ENCODE measurements around the gene CAMSAP1. TPM values are rescaled to one million over a fixed set of nuclear protein-coding genes. Genes with fewer than 3 reads are reported as not detected.
A peak's percentile ranks its signal among the peaks of the same experiment; 100 is the strongest.
"Not testable (repeated sequence)": the region's sequence is repeated elsewhere in the genome, so short reads cannot be mapped to it uniquely, and the experiment has no call there.

CAMSAP1 gene
- total and polyA plus RNA-seq, 9 of the 15 experiments (the other 6 are each of a cell fraction or from before 2014, with no cell fraction given) = 1.5 to 28.8 (median 14.3) TPM

DNA sequence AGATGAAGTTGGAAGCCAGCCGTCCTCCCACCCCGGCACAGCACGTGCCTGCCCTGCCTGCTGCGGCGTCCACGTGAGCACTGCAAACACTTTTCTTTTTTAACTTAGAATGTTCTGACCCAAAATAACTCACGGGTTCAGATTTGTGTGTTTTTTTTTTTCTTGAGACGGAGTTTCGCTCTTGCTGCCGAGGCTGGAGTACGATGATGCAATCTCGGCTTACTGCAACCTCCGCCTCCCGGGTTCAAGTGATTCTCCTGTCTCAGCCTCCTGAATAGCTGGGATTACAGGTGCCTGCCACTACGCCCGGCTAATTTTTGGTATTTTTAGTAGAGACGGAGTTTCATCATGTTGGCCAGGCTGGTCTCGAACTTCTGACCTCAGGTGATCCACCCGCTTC, 39.8 kb upstream of the CAMSAP1 start:
- H3K4me1 ChIP-seq (replicated peaks in 1 of 2; ENCODE audit: control insufficient read depth in 2 of 2, insufficient read depth in 2 of 2, low read length in 2 of 2) = peaks cover 33 to 67% of the 10 kb centered on the region in 2 experiments
- H3K4me2 ChIP-seq (ENCODE audit: insufficient read depth, low read length); H3K27me3 ChIP-seq (ENCODE audit: control insufficient read depth in 2 of 2, insufficient read depth in 2 of 2, low read length in 2 of 2); DNase-seq (ENCODE audit: extremely low read depth in 1 of 4, low spot score in 3 of 4); CTCF ChIA-PET (ENCODE audit: low intra/inter-chr PET ratio); ATAC-seq; intact Hi-C loops (cut with micrococcal nuclease); H3K9me3 ChIP-seq (replicated peaks; ENCODE audit: control insufficient read depth, insufficient read depth, low read depth, low read length); H3K9me1 ChIP-seq (ENCODE audit: control insufficient read depth, insufficient read depth, low read length); H2AFZ ChIP-seq (ENCODE audit: low read depth, low read length); H3K9ac ChIP-seq (ENCODE audit: insufficient read depth in 1 of 2, low read depth in 2 of 2, low read length in 2 of 2); in situ Hi-C loops (cut with MboI); FAIRE-seq; H3K4me3 ChIP-seq; H3K27ac ChIP-seq (ENCODE audit: extremely low read depth, low read depth, low read length): not testable (repeated sequence)
- BruUV-seq (replicated peaks) = TSS peak; percentile 18
- peak; percentile 37; the same call in 1 of the 2 replicates for TF ChIP-seq CEBPB (tag; IDR thresholded peaks at IDR 0.05)
- TF ChIP-seq, protein P1, sequence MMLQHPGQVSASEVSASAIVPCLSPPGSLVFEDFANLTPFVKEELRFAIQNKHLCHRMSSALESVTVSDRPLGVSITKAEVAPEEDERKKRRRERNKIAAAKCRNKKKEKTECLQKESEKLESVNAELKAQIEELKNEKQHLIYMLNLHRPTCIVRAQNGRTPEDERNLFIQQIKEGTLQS (IDR thresholded peaks at IDR 0.05) = peak; percentile 64
- TF ChIP-seq, protein P1 (CRISPR knock-in tag; conservative IDR thresholded peaks at IDR 0.05) = not testable (repeated sequence)
- peak; percentile 47 for TF ChIP-seq RBFOX2 (IDR thresholded peaks at IDR 0.05; ENCODE audit: low read depth, low read length)
- peak; percentile 26; the same call in 1 of the 2 replicates for TF ChIP-seq CEBPG (CRISPR knock-in tag; IDR thresholded peaks at IDR 0.05)
- peak in 1 of 2 experiments; percentile 14; a peak in 1 of 4 replicates for TF ChIP-seq CEBPG (tag; conservative IDR thresholded peaks at IDR 0.05 in 1 of 2, IDR thresholded peaks at IDR 0.05 in 1 of 2)
- WGBS (ENCODE audit: insufficient coverage, low coverage, missing lambda C conversion rate) = 94% methylated on average over 19 of the region's 19 CpGs
- H4K20me1 ChIP-seq (replicated peaks; ENCODE audit: control insufficient read depth, insufficient read depth, low read length) = peaks cover 35% of the 10 kb centered on the region; the same call in 1 of the 2 replicates
- POLR2A ChIA-PET = interaction anchor here (0.8 kb wide), 1 partner anchor 23 kb away, joined by 5 read pairs; no protein-coding TSS in a partner anchor
- peaks cover 94% of the 10 kb centered on the region for H3K36me3 ChIP-seq (ENCODE audit: control insufficient read depth, insufficient read depth, low read length)
- peaks cover 95% of the 10 kb centered on the region for H3K79me2 ChIP-seq (ENCODE audit: control insufficient read depth, insufficient read depth, low read length)
